Activated naive CD4-positive, alpha-beta T cell treated with anti-CD3 and anti-CD28 coated beads, Interleukin-2, amount 50 U/mL, for 16 hours (primary cell): ENCODE results near the gene SP5.
"Not testable (repeated sequence)": the region's sequence is repeated elsewhere in the genome, so short reads cannot be mapped to it uniquely, and the experiment has no call there.

ENCODE experiments used
- DNase-seq: peaks from one replicate; pipeline ENCODE4 v3.0.0-alpha.2; 2020

SP5 gene

DNA sequence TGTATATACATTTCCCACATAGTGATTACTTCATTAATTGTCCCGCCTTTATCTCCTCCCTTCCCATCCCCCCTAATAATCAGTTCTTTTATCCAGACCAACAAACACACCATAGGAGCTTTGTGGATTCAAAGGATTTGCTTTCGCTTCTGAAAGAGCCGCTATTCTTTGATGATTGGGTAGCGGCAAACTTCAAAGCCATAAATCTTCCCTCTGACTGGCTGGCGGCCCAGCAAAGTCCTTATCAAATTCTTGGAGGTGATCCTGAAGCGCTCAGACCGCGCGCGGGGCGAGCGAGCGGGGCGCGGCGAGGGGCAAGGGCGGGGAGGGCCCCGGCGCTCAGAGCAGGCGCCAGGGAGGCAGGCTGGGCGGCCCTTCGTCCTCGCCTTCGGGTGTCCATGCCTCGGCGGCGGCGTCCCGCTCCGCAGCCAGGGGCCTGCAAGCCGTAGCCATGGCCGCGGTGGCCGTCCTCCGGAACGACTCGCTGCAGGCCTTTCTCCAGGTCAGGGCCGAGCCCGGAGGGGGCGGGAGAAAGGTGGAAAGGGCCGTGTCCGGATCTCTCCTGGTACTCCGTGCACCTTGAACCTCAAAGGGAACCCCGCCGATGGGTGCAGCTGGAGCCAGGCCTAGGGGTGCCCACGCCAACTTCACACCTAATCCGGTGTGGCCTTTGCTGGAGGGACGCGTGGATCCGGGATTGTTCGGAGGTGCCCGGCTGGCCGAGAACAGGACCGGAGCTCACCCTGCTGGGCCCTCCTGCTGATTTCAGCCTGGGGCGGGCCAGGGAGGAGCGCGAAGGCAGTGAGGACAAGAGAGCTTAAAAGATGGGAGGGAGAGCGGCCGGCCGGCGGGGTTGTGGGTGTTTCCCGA lies at the start of gene SP5:
SP5 (plus strand) TSS at position 276 of the 870 bp plus-strand sequence; CDS start at position 452, 176 bp downstream.
- peak; percentile 26 for DNase-seq

- no peak for DNase-seq
Observed at GRCh38 chr2:170665743-170666142, 49.4 kb upstream of the SP5 start.

DNA sequence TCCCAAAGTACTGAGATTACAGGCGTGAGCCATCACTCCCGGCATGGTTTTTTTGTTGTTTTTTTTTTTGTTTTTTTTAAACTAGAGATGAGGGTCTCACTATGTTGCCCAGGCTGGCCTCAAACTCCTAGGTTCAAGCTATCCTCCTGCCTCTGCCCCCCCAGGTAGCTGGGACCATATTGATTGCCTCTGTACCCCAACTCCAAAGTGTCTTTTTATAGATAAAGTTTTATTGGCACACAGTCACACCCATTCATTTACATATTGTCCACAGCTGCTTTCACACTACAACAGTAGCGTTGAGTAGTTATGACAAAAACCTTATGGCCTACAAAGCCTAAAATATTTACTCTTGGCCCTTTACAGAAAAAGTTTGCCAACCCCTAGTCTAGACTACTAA lies 45.2 kb upstream of the SP5 start:
- no peak for DNase-seq

DNA sequence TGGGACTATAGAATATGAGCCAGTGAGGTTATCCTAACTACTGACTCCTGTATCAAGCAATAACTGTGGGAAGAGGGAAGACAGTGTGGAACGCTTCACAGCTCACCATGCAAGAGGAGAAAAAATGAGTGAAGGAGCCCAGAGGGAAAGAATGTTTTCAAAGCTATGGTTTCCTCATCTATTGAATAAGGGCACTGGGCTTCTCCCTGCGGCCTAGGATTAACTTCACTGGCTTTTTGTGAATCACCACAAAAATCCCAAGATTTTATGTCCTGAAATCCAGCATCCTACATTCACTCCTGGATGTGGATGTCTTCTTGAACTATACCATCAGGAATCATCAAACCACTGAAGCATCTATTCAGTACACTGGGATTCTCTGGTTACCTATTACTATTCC lies 44.5 kb upstream of the SP5 start:
- no peak for DNase-seq

DNA sequence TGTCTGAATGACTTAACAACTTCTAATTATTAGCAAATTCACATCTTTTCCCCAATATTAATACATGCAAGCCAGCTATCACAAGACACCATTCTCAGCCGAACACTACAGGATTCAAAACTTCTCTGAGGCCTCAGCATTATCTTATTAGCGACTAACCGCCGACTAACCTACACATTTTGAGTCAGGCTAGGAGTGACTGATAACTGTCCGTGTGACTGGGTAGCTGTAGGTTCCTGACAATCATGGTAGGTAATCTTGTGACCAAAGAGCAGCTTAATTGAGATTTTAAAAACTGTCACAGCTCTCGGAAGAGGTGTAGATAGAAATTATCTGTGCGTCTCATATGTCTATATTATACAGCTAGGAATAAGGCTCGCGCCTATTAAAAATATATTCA lies 44.1 kb upstream of the SP5 start:
- no peak for DNase-seq

- not testable (repeated sequence) for DNase-seq
Observed at GRCh38 chr2:170674282-170674681, 40.9 kb upstream of the SP5 start.

DNA sequence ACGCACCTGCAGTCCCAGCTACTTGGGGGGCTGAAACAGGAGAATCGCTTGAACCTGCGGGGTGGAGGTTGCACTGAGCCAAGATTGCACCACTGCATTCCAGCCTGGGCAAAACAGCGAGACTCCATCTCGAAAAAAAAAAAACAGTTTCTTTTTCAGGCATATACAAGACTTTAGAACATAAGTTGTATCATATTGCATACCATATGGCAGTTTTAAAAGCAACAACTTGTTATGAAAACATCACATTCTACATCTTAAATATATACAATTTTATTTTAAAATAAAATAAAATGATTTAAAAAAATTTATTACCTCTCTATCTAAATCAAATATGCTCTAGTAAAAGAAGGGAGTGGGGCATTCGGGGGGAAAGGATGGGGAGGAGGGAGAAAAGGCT lies 39.4 kb upstream of the SP5 start:
- DNase-seq = no peak

DNA sequence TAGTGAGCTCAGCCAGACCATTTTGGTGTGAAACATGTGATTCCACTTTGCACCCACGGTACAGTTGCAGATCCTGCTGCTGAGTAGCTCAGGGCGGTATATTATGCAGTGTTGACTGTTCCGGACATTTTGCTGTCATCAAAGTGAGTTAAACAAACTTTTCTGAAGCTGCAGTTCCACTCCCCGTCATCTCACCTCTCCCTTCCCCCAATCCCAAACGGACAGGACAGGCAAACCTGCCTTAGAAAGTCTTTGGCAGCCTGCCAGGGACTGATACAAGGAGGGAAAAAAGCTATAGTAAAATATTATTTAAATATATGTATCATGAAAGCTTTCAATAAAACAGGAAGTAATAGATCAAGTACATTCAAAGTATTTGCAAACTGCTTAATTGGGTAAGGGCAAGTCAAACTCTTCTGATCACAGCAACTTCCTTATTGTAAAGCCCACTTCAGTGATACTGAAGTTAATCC lies 35.5 kb upstream of the SP5 start:
- DNase-seq = no peak

- no peak for DNase-seq
Observed at GRCh38 chr2:170680172-170680941, 34.8 kb upstream of the SP5 start.

- DNase-seq = no peak
Observed at GRCh38 chr2:170681311-170681710, 33.8 kb upstream of the SP5 start.

GRCh38 chr2:170685591-170685990 lies 29.5 kb upstream of the SP5 start:
- no peak for DNase-seq

DNA sequence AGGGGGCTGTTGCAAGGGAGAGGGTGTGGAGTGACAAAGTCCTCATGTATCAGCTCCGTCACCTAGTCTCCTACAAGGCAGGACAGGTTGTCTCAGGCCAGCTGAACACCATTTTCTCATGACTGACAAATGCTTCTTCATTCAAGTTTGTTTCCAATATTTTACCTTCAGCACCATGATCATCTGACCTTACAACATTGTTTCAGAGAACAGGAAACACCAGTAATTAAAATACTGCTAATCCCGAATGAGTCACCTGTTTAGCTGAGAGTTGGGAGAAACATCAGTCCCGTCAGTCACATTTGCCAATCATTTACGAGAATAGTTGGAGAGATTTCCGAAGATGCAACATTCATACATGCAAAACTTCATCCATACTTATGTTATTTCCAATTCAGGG lies 25.7 kb upstream of the SP5 start:
- DNase-seq = no peak

DNA sequence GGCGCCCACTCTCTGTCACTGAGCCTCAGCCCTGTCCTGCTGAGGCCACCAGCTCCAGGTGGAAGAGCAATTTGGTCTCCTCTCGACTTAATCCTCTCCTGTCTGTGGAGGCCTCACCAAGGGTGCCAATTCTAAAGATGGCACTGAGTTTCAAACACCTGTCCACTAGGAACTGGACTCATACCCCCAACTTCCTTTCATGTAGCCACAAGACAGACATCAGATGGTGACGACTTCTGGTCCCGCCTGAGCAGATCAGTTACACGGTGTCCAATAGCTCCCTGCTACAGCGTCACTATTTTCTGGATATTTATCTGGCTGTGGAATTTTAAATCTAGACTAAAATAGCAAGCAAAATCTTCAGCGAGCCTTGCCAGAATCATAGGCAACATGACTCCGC lies 24.5 kb upstream of the SP5 start:
- DNase-seq = no peak

DNA sequence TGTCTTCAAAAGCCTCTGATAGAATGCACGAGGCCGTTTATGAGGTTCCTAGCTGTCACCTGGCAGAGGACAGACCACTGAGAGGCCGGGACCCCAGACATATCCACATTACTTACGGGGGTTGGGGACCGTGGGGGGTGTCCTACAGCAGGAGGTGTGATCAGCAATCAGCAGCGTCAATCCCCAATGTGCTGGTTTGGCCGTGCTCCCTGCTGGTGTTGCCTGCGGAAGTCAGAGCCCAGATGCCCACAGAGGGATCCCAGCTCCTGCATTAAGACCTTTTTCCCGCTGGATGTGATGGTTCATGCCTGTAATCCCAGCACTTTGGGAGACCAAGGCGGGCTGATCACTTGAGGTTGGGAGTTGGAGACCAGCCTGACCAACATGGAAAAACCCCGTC lies 20.8 kb upstream of the SP5 start:
- no peak for DNase-seq

- no peak for DNase-seq
Observed at GRCh38 chr2:170695521-170696410, 19.4 kb upstream of the SP5 start.

GRCh38 chr2:170696948-170697347 lies 18.2 kb upstream of the SP5 start:
- DNase-seq = no peak

GRCh38 chr2:170701011-170701410 lies 14.1 kb upstream of the SP5 start:
- DNase-seq = no peak

- DNase-seq = no peak
Observed at GRCh38 chr2:170703776-170704476, 11.2 kb upstream of the SP5 start.

DNA sequence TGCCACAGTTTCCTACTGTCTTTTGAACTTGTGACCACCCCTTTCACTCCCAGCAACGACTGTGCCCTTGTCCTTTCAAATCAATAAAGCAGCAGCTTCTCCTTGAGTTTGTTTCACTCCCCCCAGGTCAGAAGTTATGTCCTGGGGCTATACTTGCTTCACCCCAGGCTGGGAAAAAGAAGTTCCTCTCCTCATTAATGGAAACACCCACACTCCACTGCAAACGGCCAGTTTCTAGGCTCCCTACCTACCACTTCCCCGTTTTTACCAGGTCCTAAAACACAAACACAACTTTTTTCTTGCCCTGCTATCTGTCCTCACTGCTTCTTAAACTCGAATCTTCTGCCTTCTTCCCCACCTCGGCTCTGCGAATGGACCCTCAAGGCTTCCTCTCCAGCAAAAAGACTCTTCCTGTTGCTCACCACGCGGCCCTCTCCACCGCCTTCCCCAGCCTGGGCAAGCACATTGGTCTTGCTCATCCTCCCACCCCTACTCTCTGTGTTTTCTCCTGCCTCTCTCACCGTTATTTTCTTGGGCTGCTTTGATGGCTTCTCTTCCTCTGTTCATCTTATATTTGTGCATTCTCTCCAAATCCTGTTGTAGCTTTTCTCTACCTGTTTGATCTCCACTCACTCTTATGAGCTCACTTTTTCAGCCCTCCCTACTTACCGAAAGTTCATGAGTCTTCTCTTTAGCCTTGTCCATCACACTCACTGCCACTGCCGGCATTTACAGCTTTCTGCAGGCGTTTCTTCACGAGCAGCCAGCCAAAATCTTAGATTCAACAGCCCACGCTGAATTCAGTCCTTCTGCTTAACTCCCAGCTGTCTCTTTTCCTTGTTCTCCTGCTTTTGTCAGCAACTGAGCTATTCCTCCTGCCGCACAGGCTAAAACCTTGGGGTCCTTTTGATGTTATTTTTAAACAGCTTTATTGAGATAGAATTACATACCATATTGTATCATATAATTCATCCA lies 7.0 kb upstream of the SP5 start:
- DNase-seq = no peak

DNA sequence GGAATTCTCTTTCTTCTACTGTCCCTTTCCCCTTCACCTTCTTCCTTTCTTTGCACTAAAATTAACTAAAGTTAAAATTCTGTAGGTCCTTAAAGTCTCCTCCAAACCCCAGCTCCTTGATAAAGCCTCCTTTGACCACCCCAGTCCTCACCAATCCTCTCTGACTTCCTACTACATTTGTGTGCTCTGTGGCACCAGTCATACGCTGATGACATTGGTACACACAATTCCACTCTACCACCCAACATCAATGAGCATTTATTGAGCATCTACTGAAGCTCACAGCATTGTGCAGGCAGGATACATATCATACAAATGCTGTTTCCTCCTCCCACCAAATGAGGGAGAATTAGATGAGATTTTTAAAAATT lies 4.5 kb upstream of the SP5 start:
- DNase-seq = no peak

- no peak for DNase-seq
Observed at GRCh38 chr2:170711196-170711773, 3.9 kb upstream of the SP5 start.
